Hematopoietic multipotent progenitor cell treated with erythropoietin and hydrocortisone succinate and interleukin-3 and kit ligand, for 8 days (in vitro differentiated cells): ENCODE results near the gene TMEM127.
"Not testable (repeated sequence)": the region's sequence is repeated elsewhere in the genome, so short reads cannot be mapped to it uniquely, and the experiment has no call there.

ENCODE experiments used
- DNase-seq: peaks from one replicate; pipeline ENCODE4 v3.0.0-alpha.2; 2015

The TMEM127 gene

DNA sequence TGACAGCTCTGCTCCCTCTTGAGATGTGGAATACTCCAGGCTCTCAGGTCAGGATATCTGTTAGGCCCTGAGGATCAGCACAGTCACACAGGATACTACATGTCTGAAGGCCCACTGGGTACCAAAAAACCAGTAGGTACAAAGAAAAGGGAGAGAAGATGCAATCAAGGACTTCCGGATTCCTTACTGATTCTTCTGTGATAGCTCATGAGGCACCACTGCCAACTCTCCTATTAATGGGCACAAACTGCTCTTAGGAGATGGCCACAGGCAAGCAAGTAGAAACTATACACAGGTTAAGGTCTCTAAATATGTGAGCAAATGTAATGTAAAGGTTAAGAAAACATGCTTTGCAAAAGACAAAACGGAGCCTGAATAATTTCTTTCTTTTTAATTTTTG, 3.5 kb downstream of the TMEM127 start:
- DNase-seq = no peak

DNA sequence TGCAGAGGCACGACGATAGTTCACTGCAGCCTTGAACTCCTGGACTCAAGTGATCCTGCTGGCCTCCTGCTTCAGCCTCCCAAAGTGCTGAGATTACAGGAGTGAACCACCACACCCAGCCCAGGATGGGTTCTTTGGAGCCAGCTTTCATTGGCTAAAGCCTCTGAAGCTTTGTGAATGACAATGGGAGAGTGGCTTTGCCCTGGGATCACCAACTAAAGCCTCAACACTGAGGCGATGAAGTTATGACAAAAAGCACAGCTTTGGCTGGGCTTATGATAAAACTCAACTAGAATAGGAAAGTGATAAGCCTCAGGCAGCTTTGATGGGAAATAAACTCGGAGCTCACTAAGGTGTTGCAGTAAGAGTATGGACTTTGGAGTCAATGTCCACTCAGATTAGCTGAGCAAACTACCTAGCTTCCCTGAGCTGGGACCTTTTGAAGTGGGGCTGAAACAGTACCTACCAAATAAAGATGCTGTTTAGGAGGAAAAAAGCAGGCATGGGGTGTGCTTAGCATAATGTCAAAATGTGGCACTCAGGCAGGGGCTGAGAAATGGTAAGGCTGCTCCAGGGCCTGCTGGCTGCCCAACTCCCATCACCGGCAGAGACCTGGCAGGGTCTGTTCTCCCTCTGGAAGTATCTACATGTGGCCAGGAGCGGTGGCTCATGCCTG, 4.3 kb downstream of the TMEM127 start:
- no peak for DNase-seq

DNA sequence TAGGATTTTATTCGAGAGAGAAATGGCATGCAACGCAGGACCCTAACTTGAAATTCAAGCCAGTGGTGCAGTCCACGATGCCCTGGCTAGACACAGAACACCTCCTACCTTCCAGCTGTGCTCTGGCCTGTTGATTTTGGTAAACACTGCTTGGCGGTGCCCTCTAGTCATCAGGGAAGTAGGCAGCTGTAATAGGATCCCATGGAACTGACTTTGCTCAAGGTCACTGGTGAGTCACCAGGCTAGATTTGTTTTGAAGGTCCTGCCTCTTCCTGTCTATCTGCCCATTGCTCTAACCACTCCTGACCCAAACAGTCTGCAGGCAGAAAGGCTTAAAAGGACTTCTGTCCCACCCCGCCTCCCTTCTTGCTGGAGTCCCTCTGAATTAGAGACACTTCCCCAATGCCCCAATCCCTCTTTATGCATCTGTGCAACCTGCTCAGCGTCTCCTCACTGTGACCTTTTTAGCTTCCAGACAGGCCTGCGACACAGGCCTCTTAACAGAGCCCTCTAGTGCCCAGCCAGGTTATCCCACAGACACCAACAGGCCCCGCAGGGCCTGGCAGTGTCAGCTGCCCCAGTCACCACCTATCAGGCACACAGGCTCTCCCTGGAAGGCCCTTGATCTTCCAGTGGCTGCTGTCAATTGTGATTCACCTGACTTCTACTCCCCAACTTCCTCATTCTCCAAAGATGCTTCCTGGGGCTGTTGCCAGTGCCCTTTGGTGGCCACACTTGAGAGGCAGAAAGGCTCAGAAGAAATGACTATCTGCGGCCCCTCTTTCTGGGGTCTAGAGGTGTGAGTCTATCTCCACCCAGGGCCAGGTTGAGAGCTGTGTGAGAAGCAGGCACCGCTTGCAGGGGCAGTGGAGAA, 5.2 kb downstream of the TMEM127 start:
- DNase-seq = peak; percentile 77

DNA sequence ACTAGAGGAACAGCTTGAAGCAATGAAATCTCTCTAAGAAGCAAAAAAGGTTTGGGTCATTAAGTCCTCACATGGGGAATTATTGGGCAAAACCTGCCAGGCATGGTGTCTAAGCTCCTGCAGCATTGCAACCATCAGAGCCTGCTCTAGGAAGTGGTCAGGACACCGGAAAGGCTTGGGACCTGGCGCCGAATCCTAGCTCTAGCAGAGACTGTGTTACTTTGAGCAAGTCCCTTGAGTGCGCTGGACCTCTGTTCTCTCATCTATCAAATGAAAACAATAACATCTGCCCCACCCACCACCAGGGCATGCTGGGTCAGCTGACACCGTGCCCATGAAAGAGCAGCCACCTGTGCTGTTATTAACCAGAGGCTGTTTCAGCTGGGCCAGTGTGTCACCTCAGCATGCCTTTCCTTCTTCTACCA, 6.3 kb downstream of the TMEM127 start:
- no peak for DNase-seq

DNA sequence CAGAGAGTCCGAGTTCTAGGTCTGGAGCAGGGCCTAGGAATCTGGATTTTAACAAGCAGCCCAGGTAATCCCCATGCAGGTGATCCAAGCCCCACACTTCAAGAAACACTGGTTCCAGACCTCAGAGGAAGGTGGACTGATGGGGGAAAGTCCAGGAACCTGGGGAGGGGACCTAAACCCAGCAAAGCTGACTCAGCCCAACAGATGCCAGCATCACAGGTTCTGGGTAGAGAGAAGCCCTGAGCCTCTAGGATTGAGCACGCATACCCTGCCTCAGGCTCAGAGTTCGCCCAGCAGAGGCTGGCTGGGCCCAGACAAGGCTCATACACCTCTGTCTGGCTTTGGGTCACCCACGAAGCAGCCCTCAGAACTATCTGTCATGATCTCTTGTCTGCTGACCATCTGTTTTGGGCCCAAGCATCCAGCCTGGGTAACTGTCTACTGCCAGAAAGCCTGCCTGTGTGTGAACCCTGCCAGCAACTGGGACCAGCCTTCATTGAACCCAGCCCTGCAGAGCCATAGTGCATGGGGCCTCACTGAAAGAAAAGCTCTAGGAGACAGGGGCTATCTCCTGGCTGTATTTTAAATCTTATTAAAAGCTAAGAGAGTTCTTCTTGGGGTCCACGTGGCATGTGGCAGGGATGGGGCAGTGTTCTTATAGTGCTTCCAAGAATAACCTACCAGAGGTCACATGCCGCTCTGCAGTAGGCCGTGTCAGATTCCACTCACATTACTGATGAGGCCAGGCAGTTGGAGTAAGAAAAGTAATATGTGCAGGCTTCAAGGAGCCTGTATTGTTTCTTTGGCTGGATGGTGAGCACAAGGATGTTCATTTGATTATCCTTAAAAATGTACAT, 7.4 kb downstream of the TMEM127 start:
- DNase-seq = no peak

DNA sequence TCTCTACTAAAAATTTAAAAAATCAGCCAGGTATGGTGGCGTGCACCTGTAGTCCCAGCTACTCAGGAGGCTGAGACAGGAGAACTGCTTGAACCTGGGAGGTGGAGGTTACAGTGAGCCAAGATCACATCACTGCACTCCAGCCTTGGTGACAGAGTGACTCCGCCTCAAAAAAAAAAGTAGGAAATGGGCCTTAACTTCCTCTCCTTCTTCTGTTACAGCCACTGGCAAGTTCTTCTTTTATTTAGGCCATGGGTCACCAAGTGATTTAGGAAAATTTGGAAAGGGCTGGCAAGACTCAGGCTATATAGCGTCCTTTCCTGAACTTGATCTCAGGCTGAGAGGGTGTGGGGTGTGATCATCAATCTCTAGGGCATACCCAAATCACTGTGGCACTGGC, 8.1 kb downstream of the TMEM127 start:
- DNase-seq = not testable (repeated sequence)

DNA sequence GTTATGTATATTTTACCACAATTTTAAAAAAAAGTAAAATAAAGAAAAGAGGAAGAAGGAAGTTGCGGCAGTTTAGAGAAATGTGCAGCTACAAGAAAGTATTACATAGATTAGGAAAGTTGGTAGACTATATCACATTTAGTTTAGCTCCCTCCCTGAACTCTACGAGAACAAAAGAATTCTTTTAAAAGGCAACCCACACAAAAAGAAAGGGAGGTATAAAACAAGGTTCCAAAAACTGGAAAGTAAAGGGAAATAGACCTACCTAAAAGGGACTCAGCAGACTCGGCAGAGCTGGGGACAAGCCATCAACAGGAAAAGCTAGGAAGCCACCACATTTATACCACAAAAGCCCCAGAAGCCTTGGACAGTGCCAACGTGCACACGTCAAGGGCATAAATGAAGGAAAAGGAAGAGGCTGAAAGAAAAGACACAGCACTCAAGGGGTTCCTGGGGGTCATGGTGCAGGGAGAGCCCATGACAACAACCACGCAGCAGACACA, 9.1 kb downstream of the TMEM127 start:
- no peak for DNase-seq

DNA sequence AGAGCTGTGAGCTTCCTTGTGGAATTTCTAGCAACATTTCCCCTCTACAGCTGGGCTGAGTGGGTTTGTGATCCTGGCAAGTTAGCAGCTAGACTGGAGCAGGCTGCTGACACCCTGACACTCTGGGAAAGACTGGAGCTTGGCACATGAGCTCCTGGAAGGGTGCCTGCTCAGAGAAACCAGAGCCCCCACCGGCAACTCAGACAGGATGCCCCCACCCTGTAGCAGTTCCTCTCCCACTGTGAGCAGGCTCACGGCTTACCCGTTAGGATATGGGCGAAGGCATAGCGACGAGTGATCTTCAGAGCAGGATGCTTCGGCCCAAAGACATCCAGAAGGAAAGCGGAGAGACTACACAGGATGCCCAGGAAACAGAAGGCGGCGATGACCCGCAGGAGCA, 11.2 kb downstream of the TMEM127 start:
- DNase-seq = no peak

DNA sequence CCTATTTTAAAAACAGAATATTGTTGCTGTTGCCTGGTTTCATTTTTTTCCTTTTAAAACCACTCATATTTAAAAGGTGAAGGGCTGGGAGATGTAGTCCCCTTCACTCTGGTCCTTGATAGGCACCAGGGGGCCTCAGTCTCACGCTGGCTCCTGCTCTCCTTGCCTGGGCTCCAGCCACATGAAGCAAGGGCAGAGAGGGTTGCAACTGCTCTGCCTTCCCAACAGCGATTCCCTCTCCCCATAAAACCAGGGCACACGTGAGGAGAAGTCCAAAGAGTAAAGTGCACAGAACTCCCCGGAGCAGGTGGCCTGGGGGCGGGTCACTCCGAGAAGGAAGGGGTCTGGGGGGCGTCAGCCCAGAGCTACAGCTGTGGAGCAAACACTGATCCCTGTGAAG, 12.8 kb downstream of the TMEM127 start:
- no peak for DNase-seq

DNA sequence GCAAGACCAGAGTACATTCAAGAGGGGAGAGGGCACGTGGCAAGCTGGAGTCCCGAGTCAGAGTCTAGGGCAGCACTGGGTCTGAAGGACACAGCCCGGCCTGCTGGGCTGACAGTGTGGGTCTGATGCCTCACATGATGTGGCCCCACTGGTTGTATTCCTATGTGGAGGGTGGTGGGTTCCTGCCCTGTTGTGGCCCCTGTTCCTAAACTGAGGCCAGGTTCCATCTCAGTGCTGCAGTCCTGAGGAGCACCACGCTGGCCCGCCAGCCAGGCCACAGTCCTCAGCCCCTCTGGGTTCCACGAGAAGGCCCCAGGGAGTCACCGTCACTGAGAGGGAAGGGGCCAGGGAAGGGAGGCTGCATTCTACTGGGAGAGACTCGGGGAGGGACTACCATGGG, 13.3 kb downstream of the TMEM127 start:
- DNase-seq = no peak

DNA sequence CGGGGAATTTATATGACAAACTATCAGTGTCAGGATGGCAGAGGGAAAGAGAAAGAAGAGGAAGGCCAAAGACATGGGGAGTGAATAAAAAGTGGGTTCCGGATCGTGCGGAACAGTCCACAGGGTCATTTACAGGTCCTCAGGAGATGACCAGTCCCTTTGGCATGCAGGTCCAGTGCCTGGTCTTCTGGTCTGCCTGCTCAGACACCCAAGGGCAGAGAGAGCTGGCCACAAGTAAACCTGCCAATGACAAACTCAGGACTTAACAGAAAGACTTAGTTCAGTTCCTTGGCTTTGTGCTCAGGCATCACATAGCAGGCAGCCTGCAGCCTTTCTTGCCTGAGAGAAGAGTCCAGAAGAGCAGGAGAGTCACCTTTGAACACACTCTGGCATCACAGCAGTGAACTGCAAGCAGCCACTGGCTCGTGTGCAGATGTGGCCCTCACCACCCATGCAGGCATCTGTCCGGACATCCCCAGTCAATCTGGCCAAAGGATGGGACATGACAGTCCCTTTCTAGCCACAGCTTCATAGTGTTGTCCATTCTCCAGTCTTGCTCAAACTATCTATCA, 14.0 kb downstream of the TMEM127 start:
- no peak for DNase-seq

DNA sequence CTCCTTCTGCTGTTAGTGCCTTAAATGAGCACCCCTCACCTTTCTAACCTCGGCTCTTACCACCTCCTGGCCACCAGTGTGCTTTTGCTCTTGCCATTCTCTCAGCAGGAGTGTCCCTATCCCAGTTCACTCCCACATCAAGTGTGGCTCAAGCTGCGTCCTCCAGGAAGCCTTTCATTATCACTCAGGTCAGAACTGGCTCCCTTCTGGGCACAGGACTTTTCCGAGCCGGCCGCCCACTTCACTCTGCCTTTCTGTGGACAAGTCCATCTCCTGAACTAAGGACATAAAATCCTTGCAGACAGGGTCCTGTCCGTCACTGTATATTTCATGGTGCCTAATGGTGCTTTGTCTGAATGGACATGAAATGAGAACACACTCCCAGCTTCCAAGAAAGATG, 15.6 kb downstream of the TMEM127 start:
- DNase-seq = no peak

DNA sequence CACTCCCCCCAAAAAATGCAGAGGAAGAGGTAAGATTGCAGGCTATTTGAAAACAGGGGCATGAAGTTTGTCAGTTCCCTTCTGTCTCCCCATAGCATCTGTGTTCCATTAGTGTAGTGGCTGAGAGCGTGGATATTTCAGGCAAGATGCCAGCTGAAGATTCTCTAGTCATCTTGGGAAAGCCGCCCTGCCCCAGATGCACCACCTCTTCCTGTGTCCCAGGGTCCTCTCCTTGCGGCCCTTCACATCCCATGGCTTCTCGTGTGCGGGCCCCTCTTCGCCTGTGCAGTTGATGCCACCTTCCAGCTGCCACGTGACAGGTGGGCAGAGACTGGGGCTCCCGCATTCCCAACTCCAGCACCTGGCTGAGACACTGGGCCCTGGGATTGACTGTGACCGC, 16.1 kb downstream of the TMEM127 start:
- no peak for DNase-seq

DNA sequence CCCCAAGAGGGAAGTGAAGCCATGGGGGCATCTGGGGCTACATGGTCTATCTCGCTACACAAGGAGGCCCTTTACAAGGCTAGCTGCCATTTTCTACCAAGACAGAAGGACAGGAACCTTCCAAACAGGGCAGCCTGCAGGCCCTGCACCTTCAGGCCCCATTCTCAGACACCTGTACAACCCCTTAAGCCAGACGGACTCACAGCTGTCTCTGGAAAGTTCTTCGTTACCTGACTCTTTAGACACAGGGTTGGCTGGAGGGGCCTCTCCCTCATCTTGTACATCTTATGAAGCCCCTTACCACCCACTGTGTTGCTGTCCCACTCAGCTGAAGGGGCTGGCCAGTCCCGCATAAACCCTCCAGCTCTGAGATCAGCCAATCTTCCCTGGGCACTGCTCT, 17.2 kb downstream of the TMEM127 start:
- DNase-seq = no peak

DNA sequence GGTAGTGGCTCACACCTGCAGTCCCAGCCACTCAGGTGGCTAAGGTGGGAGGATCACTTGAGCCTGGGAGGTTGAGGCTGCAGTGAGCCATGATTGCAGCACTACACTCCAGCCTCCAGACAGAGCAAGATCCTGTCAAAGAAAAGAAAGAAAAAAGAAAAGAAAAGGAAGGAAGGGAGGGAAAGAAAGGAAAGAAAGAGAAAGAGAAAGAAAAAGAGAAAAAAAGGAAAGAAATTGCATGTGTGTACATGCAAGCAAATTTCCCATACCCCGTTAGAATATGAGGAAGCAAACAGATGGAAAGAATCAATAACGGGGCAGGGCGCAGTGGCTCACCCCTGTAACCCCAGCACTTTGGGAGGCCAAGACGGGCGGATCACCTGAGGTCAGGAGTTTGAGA, 17.9 kb downstream of the TMEM127 start:
- DNase-seq = no peak

DNA sequence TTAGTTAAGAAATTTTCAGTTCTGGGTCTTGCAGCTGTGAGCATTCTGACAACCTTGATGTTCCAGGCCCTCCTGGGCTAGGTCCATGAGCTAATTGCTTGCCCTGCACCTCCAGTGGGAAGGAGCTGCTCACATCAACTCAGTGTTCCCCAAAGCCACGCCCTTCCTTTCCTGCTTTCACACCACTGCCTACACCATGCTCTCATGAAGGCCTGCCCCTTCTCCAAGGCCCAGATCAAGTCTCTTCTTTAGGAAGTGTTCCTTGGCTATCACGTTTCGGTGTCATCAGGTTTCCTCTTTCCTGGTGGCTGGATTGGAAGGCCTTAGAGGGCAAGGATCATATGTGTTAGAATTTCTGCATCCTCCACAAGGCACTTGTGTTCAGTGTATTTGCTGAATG, 18.8 kb downstream of the TMEM127 start:
- no peak for DNase-seq

DNA sequence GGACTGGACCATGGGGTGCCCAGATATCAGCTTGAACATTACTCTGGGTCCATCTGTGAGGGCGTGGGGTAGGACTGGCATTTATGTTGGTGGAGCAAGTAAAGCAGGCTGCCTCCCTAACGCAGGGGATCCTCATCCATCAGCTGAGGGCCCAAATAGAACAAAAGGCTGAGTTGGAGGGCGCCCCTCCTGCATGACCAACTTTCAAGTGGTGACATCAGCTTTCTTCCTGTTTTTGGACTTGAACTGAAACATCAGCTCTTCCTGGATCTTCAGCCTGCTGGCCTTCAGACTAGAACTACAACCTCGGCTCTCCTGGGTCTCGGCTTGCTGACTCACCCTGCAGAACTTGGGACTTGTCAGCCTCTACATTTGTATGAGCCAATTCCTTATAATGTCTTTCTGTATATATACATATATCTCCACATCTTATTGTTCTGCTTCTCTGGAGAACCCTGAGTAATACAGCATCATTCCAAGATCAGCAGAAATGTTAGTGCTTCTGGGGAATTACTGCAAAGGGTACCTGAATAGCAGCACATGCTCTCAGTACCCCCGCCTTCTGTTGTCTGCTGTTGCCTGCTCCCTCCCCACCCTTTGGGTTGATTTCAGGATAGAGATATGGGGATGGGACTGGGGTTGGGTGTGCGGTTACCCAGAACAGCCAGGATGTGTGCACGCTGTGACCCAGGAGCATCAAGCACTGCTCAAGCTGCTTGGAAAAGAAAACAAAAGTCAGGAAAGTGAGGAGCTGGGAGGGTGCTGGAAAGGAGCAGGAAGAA, 20.0 kb downstream of the TMEM127 start:
- DNase-seq = peak; percentile 17

DNA sequence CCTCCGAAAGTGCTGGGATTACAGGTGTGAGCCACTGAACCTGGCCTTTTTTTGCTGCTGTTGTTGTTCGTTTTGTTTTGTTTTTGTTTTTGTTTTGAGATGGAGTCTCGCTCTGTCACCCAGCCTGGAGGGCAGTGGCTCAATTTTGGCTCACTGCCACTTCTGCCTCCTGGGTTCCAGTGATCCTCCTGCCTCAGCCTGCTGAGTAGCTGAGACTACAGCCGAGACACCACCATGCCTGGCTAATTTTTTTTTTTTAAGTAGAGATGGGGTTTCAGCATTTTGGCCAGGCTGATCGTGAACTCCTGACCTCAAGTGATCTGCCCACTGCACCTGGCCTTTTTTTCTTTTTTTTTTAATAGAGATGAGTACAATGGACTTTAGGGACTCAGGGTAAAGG, 22.0 kb downstream of the TMEM127 start:
- no peak for DNase-seq

DNA sequence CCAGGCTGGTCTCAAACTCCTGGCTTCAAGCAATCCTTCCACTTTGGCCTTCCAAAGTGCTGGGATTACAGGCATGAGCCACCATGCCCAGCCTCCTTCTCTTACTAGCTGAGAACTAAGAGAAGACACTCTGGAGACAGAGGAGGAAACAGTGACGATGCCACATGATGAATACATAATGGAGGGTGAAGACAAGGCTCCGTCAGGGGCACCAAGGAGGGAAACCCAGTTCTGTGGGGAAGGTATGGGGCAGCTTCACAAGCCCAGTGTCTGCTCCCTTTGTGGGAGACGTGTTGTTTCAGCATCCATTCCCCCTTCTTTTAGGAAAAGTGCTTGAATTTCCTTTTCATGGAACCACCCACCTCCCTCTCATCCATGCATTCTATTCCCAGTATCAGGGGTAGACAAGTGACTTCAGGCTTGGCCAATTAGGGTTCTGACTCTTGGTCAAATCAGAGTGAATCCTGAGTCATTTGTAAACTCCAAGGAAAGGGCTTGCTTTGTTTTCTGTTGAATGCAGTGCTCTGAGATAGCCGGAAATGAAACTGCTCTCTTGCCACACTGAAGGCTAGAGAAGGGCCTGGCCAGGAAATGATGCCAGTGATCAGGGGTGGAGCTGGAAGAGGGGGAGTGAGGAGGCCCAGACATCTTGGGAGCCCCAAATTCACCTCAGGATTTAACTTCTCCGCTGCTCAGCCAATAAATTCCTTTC, 23.7 kb downstream of the TMEM127 start:
- peak; percentile 55 for DNase-seq

DNA sequence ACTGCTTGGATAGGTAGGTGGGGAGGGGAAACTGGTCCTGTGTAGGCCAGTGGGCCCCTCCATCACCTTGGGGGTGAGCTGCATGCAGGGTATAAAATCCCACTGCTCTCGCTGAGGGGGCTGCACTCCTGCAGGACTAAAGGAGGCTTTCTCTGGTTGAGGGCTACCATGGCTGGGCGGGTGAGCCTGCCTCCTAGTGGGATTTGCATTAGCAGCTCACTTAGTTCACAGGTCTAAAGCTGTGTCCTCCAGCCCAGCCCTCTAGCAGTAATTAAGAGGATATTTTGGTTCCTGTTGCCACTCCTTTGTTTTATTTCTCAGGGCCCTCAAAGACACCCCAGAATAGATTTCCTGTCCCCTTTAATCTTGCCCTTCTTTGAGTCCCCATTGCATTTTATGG, 24.6 kb downstream of the TMEM127 start:
- DNase-seq = no peak

DNA sequence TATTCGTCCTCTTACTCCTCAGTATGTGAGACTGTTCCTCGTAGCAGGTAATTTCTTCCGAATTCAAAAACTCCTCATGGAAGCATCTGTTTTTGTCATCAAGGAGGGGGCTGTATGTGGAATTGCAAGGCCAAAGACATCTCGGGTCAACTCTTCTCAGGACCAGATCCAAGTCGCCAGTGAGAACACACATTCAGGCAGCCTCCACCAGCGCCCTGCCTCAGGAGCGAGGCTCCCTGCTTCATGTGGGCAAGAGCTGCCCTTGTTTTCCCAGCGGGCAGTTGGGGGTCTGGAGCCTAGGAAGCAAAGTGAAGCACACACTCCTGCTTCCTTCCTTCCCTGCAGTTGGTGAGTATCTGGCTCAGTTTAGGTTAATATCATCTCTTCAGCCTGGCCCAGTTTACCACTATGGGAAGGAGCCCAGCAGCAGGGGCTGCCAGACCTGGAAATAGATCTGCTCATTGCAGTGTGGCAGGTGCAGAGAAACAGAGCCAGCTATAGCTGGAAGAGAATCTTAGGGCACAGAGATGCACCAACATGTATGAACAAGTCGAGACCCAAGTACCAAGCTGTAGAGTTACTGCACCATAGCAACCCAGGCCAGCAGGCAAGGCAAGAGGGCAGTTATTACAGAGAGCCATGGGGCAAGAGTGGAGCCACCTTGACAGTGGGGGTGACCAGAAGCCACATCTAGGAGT, 25.3 kb downstream of the TMEM127 start:
- DNase-seq = no peak
